HCT116 (cell line): ENCODE data around the gene LRRC3B. TPM values are rescaled to one million over a fixed set of nuclear protein-coding genes. Genes with fewer than 3 reads are reported as not detected.

Experiments used
- ATAC-seq: fragments of 200-7000 bp; cut with Tn5 transposase; 2 replicates; pipeline ENCODE4 v1.9.1; 2020; ENCODE audit warnings: mild to moderate bottlenecking, moderate library complexity
- BruUV-seq: library from RNA; stranded (reverse); fragments of 400-500 nt; replicated peaks from 2 replicates; lab custom pipeline; 2021; lab: Mats Ljungman, UMichigan
- CTCF ChIA-PET: fragments of 300-600 bp; sonication (Branson Sonifier 250); formaldehyde crosslinking; loops from one replicate; lab custom pipeline; 2021; ENCODE audit warnings: antibody characterized with exemption; lab: Charles Lee
- POLR2A ChIA-PET: fragments of 300-600, 350-600 bp; sonication (Branson Sonifier 250); formaldehyde crosslinking; loops from one replicate; lab custom pipeline; 2021; ENCODE audit warnings: antibody characterized with exemption; lab: Charles Lee
- RAD21 ChIA-PET, 2 experiments: fragments of 300-600 bp; sonication (Branson Sonifier 250); formaldehyde crosslinking; loops; one replicate each; lab custom pipeline; 2023; ENCODE audit warnings: low total read pairs in 2 of 2; ENCODE audit not compliant: uncharacterized antibody in 2 of 2, unreplicated experiment in 2 of 2, low non-redundant PET in 1 of 2; lab: Charles Lee
- DNase-seq: peaks from one replicate; pipeline ENCODE4 v3.0.0-alpha.2; 2010; ENCODE audit warnings: low read depth, low spot score
- H2AFZ ChIP-seq: fragments of 200-600 bp; shearing (Covaris generic), sonication (generic); 2 replicates; pipeline ENCODE4 v1.6.1; 2017; ENCODE audit warnings: low read depth, mixed run types, mixed read lengths, antibody characterized with exemption, low read length; ENCODE audit not compliant: poor library complexity, severe bottlenecking
- H3K27ac ChIP-seq: 2 replicates; pipeline ENCODE4 v1.5.1; 2012; ENCODE audit warnings: low read depth, low read length
- H3K27me3 ChIP-seq: fragments of 200-600 bp; sonication (generic); 2 replicates; pipeline ENCODE4 v1.6.1; 2016; ENCODE audit warnings: mixed run types, low read length, mixed read lengths; ENCODE audit not compliant: insufficient read depth
- H3K36me3 ChIP-seq, 2 experiments: fragments of 200-500 bp in 1 of 2; fragments of 200-600 bp in 1 of 2; sonication (Bioruptor generic) in 1 of 2; sonication (generic) in 1 of 2; 2 replicates each; pipeline versions ENCODE4 v1.5.1 to v1.6.1; 2014 to 2016; ENCODE audit warnings: low read length in 2 of 2, inconsistent platforms in 1 of 2, mixed read lengths in 1 of 2, mixed run types in 1 of 2; ENCODE audit not compliant: insufficient read depth in 2 of 2, control insufficient read depth in 1 of 2
- H3K4me1 ChIP-seq, 2 experiments: fragments of 200-600 bp in 1 of 2; sonication (generic) in 1 of 2; 2 replicates each; pipeline versions ENCODE4 v1.5.1 to v1.6.1; 2012 to 2017; ENCODE audit warnings: low read length in 2 of 2, inconsistent platforms in 1 of 2, mild to moderate bottlenecking in 1 of 2, mixed read lengths in 1 of 2, mixed run types in 1 of 2, moderate library complexity in 1 of 2; ENCODE audit not compliant: insufficient read depth in 2 of 2, control insufficient read depth in 1 of 2
- H3K4me2 ChIP-seq: fragments of 200-600 bp; sonication (generic); 2 replicates; pipeline ENCODE4 v1.6.1; 2017; ENCODE audit warnings: mixed run types, low read length, mixed read lengths
- H3K4me3 ChIP-seq, 2 experiments: fragments of 200-600 bp in 1 of 2; sonication (generic) in 1 of 2; replicated peaks in 1 of 2; 2 replicates each; pipeline ENCODE4 v1.5.1; 2011 to 2016; ENCODE audit warnings: low read length in 2 of 2, control low read depth in 1 of 2, low read depth in 1 of 2, mild to moderate bottlenecking in 1 of 2, mixed read lengths in 1 of 2, mixed run types in 1 of 2
- H3K79me2 ChIP-seq: fragments of 200-600 bp; sonication (generic); 2 replicates; pipeline ENCODE4 v1.6.1; 2017; ENCODE audit warnings: mild to moderate bottlenecking, mixed run types, low read length, moderate library complexity, mixed read lengths; ENCODE audit not compliant: insufficient read depth
- H3K9ac ChIP-seq: fragments of 200-600 bp; sonication (generic); 2 replicates; pipeline ENCODE4 v1.6.1; 2016; ENCODE audit warnings: low read length, mixed read lengths
- H3K9me2 ChIP-seq: fragments of 200-600 bp; sonication (generic), shearing (Covaris generic); 2 replicates; pipeline ENCODE4 v1.6.1; 2017; ENCODE audit warnings: mixed run types, mild to moderate bottlenecking, moderate library complexity; ENCODE audit not compliant: insufficient read depth
- H3K9me3 ChIP-seq, 2 experiments: fragments of 200-500 bp in 1 of 2; fragments of 200-600 bp in 1 of 2; sonication (Bioruptor generic) in 1 of 2; sonication (generic) in 1 of 2; 2 replicates each; pipeline ENCODE4 v1.6.1; 2014 to 2017; ENCODE audit warnings: low read length in 2 of 2, mixed read lengths in 2 of 2, inconsistent platforms in 1 of 2, low read depth in 1 of 2, mild to moderate bottlenecking in 1 of 2, mixed run types in 1 of 2, moderate library complexity in 1 of 2; ENCODE audit not compliant: control insufficient read depth in 1 of 2, insufficient read depth in 1 of 2
- H4K20me1 ChIP-seq: fragments of 200-600 bp; sonication (generic), shearing (Covaris generic); 2 replicates; pipeline ENCODE4 v1.6.1; 2017; ENCODE audit warnings: mixed run types, mild to moderate bottlenecking, moderate library complexity; ENCODE audit not compliant: insufficient read depth
- CEBPB ChIP-seq: IDR thresholded peaks from 2 replicates; pipeline ENCODE4 v1.6.1; 2012; ENCODE audit warnings: low read depth
- EGR1 ChIP-seq: IDR thresholded peaks from 2 replicates; pipeline ENCODE4 v1.6.1; 2012; ENCODE audit warnings: low read depth
- EZH2 ChIP-seq: fragments of 200-600 bp; sonication (generic); IDR thresholded peaks from 2 replicates; pipeline ENCODE4 v1.6.1; 2017; ENCODE audit warnings: antibody characterized with exemption, mixed run types
- EZH2phosphoT487 ChIP-seq: fragments of 200-600 bp; IDR thresholded peaks from 2 replicates; pipeline ENCODE4 v1.6.1; 2018; ENCODE audit warnings: antibody characterized with exemption, borderline replicate concordance
- JUND ChIP-seq: IDR thresholded peaks from 2 replicates; pipeline ENCODE4 v1.6.1; 2012
- POLR2A ChIP-seq: IDR thresholded peaks from 2 replicates; pipeline ENCODE4 v1.7.0; 2011; ENCODE audit warnings: borderline replicate concordance; ENCODE audit not compliant: insufficient read depth, insufficient read length; ENCODE audit errors: extremely low read depth
- SIN3A ChIP-seq: IDR thresholded peaks from 2 replicates; pipeline ENCODE4 v1.6.1; 2012; ENCODE audit warnings: low read depth
- SRF ChIP-seq: IDR thresholded peaks from 2 replicates; pipeline ENCODE4 v1.6.1; 2012; ENCODE audit warnings: low read depth
- YY1 ChIP-seq: IDR thresholded peaks from 2 replicates; pipeline ENCODE4 v1.6.1; 2011; ENCODE audit warnings: low read length, low read depth, moderate library complexity, mild to moderate bottlenecking; ENCODE audit not compliant: insufficient replicate concordance; ENCODE audit errors: extremely low read depth
- ZBTB33 ChIP-seq: IDR thresholded peaks from 2 replicates; pipeline ENCODE4 v1.6.1; 2011; ENCODE audit warnings: mild to moderate bottlenecking, low read length, moderate library complexity; ENCODE audit not compliant: insufficient replicate concordance; ENCODE audit errors: extremely low read depth
- ZFX ChIP-seq: fragments of 450-650 bp; IDR thresholded peaks from 2 replicates; pipeline ENCODE4 v1.6.1; 2017
- intact Hi-C: fragments of 100-400 bp; cut with micrococcal nuclease; formaldehyde crosslinking; loops from 2 replicates; pipeline ENCODE4 v1.10.0; 2022
- total RNA-seq: library from RNA; stranded (reverse); gene quantifications from one replicate; pipeline ENCODE4 v1.2.1, GENCODE V29; 2021; ENCODE audit not compliant: unreplicated experiment

LRRC3B gene
- total RNA-seq, 1 experiment from 2014 or later = not detected

DNA sequence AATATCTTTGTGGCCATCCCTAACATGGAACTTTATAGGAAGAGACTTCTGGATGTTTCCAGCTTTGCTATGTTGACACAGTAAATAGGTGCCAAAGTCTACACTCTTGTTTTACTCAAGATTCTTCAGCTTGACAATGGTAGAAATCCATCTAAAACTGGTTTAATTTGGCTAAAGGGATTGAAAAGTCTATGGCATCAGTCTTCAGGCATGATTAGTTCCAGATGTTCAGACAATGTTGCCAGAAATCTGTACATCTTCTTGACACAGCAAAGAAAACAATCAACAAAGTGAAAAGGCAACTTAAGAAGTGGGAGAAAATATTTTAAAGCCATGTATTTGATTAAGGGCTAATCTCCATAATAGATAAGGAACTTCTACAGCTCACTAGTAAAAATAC is 130.5 kb downstream of the LRRC3B start:
- Histone ChIP-seq H3K9ac (no peak overlapping the region), H3K9me2 (no peaks in the 10 kb centered on the region), H3K4me1 (no peaks in the 10 kb centered on the region), H3K4me3 (no peak overlapping the region), H3K27me3 (no peaks in the 10 kb centered on the region), H3K27ac (no peak overlapping the region), H2AFZ (no peak overlapping the region), H4K20me1 (no peaks in the 10 kb centered on the region), H3K9me3 (peaks cover 4% of the 10 kb centered on the region in 2 experiments; a peak in 2 of 4 replicates), H3K79me2 (no peaks in the 10 kb centered on the region), H3K4me2 (no peak overlapping the region), H3K36me3 (no peaks in the 10 kb centered on the region)
- POLR2A ChIA-PET = no interaction called here
- intact Hi-C loops = no loop called here
- CTCF ChIA-PET = no interaction called here
- BruUV-seq = no TSS peak
- ATAC-seq (no peak), DNase-seq (no peak)
- TF ChIP-seq EZH2phosphoT487 (no peak), SRF (no peak), CEBPB (no peak), JUND (no peak), SIN3A (no peak), EGR1 (no peak), ZBTB33 (no peak), EZH2 (no peak), YY1 (no peak), POLR2A (no peak), ZFX (no peak)
- RAD21 ChIA-PET = no interaction called here
